Measurements from ENCODE around the gene SERTM2.
"Not testable (repeated sequence)": the region's sequence is repeated elsewhere in the genome, so short reads cannot be mapped to it uniquely, and the experiment has no call there.

Gene SERTM2

DNA sequence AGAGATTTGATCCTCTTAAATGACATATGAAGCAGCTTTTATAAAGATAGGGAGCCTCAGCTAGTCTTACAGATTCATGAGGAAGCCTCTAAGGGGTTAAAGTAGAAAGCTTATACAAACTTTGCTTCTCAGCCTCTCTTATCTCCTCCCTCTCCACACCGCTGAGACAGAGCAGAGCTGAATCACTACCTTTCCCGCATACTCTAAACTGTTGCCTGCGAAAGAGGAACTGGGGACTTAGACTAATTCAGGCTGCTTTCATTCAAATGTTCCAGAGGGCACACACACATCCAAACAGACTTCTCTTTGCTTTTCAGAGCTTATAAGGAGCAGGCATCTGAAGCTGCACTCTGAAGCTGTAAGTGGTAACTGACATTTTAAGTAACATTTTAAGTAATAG lies at the start of gene SERTM2:
TSS of gene SERTM2 (plus strand) at position 169 of the 400 bp plus-strand sequence. CDS start 7,213 bp downstream, outside the sequence.
- DNase-seq (ENCODE audit: low read depth), result no peak

DNA sequence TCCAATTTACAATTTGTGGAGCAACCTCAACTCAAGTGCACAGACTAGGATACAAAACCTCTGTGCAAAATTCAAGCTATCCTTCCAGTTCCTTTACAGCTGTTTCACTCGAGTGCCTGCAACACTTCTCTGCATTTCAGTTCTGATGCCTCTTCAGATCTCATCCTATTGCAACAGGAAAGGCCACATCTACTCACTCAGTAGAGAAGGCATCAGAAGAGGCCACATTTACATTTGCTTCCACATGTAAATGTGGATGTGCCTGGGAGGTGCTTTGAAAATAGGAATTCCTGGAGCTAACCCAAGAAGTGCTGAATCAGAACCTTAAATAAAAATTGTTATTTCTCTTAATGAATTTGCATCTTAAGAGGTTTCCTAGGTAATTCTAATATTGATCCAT lies 45.8 kb upstream of the SERTM2 start:
- DNase-seq (ENCODE audit: low read depth), result no peak

DNA sequence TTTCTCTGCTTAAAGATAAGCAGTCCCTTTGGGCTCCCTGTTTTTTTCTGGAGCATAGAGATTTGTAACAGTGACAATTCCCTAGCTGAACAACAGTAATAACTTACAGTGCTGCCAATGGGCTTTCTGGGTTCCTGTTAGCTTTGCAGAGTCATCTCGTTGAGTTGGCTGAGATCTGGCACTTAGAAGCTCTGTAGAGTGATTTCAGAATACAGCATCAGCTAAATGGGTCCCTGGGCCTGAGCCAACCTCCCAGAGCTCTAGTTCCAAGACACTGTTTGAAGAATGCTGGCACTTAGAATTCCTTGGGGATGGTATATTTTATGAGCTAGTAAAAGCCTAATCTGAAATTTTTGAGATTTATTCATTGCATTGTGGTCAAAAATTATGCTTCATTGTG lies 43.5 kb upstream of the SERTM2 start:
- no peak for DNase-seq (ENCODE audit: low read depth)

GRCh38 chrX:111470681-111471403 lies 40.6 kb upstream of the SERTM2 start:
- DNase-seq (ENCODE audit: low read depth), result no peak

DNA sequence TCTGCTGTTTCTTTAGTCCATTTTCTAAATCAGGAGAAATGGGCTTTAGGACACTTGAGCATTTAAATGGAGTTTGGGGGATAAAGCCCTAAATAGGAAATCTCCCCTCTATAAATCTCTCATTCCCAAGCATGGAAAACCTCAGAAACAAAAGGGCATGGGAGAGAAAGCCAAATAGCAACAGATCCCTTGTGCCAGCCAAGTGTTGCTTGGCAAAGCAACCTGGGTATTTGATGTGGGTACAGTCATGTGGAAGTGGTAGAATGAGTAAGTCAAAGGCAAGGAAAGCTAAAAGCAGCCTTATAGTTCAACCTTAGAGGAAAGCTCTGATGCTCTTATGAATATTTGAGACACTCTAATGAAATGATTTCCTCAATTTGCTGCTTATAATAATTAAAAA lies 29.5 kb upstream of the SERTM2 start:
- no peak for DNase-seq (ENCODE audit: low read depth)

GRCh38 chrX:111483135-111483534 lies 28.3 kb upstream of the SERTM2 start:
- DNase-seq (ENCODE audit: low read depth), result no peak

DNA sequence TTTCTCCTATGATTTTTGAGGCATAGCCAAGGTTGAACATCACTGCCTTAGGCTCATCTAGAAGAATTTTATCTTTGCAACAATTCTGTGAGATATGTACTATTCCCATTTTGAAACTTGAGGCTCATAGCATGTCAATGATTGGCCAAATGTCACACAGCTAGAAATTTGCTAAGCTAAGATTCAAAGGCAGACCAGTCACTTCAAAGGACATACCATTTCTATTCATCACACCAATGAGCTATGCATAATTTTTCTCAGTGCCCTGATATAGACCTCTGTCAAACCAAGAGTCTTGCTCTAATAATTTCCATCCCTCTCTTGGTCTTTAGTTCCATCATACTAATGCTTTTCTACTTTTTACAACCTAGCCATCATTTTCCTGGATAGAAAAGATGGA lies 27.6 kb upstream of the SERTM2 start:
- no peak for DNase-seq (ENCODE audit: low read depth)

DNA sequence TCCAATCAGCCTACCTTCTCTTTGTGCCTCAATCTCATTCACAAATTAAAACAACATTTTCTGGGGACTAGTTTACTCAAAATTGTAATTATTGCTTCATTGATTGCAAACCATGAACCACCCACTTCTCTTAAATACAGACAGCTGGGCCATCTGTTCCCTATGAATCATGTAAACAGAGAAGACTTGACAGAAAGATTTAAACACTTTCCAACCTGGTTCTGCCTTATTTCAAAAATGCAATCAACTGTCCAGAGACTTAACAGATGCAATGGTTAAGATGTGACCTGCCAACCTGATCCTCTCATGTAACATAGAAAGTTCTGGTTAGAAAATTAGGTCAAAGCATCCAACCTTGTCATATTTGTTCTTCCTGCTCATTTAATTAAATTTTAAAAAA lies 20.8 kb upstream of the SERTM2 start:
- DNase-seq (ENCODE audit: low read depth), result no peak

DNA sequence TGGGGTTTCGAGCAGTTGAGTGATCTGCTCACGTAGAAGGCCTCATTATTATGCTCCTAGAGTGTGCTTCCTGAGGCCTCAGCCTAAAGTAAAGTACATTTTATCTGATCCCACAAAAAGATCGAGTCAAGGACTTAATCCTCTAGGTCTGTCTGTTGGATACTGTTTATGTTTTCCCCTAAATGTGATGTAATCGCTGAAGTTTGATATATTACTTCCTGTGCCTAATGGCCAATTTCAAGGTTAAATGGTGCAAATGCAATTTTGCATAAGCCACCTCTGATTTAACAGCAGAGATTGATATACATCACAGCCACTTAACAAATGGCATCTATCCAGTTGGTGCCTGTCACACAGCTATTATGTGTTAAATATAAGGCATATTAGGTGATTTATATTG lies 19.4 kb upstream of the SERTM2 start:
- no peak for DNase-seq (ENCODE audit: low read depth)

- DNase-seq (ENCODE audit: low read depth), result no peak
Observed at GRCh38 chrX:111498538-111499103, 12.8 kb upstream of the SERTM2 start.

DNA sequence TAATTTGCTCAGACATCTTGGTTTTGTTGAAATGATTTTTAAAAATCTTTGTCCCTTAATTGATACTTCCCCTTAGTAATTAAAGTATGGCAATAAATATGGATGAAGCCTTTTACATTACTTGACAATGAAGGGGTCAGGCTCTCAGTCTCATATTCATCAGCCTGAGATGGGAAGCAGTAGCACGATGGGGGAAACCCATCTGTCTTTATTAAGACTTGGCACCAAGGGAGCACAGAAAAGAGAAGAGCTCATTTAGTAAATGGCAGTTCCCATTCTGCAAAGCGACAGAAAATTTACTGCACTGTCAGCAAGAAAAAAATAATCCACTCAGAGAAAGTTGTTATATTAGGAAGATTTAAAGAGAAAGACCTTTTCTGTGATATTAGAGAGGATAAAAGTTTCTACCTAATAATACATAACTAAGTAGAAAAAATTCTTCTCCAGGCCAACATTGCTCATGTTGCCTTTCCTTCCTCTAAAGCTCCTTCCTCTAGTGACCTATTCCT lies 7.9 kb upstream of the SERTM2 start:
- no peak for DNase-seq (ENCODE audit: low read depth)

DNA sequence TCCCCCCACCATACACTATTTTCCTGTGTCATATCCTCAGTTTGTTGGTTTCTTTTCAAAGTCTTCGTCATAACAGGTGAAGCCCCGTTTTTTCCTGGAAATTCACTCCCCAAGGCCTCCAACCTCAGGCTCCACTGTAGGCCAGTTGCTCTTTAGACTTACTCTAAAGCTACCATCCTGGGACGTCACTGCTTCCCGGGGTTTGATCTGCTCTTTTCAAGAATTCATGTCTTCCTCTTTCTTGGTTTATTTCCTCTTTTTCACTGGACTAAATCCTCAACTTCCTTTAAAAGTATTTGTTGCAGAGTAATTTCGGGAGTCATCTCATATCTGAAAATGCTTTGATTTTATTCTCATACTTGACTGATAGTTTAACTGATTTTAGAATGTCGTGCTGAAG lies 6.5 kb upstream of the SERTM2 start:
- DNase-seq (ENCODE audit: low read depth), result no peak

DNA sequence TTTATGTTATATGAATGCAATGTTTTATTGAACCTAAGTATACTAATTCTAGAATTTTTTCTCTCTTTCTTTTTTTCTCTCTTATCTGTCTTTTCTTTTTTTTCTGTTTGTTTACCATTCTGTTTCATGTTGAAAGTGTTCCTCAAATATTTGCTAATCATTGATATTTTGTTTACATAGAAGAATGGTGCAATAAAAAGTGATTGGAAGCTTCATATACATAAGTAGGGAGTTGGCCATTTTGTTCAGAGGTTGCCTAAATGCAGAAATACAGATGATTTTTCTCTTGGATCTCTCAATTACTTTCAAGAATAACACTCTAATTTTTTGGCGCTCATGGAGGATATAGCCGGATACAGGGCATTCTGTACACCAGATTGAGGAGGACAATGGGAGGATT lies 5.7 kb upstream of the SERTM2 start:
- no peak for DNase-seq (ENCODE audit: low read depth)

DNA sequence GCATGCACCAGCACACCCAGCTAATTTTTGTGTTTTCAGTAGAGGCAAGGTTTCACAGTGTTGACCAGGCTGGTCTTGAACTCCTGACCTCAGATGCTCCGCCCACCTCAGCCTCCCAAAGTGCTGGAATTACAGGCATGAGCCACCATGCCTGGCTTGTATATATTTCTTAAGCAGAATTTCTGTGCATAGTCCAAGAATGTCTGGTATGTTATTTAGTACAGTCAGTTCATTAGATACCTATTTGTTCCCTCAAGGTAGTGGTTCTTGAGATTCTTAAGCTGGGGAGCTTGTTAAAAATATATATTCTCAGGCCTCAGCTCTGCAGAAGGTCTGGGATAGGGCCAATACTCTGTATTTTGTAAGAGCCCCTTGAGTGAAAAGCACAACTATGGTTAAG lies 4.6 kb upstream of the SERTM2 start:
- no peak for DNase-seq (ENCODE audit: low read depth)

DNA sequence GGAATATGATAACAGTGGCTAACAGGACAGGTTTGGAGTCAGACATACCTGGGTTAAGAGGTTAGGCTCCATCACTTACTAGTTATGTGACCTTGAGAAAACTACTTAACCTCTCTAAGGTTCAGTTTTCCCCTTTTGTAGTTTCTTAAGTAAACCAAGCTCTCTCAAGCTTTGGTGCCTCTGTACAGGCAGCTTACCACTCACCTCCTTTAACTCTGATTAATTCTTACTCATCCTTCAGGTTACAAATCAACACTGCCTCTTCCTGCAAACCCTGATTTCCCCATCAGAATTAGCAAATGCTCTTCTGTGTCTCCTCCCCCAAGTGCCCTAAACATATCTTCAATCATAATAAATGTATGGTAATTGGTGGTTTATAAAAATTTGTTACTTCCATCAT lies 3.5 kb upstream of the SERTM2 start:
- DNase-seq (ENCODE audit: low read depth), result no peak

DNA sequence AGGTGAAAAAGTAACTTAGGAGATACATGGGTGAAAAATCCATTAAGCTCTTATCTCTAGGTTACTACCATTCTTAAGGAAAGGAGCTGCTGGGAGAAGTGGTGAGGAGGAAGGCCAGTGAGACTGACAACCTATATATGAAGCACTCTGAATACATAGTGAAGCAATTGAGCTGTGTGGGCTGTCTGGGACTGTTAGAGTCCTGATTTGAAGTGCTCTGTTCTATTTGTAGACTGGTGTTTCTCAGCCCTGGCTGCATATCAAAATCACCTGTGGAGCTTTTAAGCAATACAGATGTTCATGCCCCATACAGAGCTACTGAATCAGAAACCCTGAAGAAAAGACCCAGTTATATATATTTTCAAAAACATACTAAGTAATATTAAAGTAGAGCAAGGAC lies 3.9 kb downstream of the SERTM2 start:
- no peak for DNase-seq (ENCODE audit: low read depth)

- no peak for DNase-seq (ENCODE audit: low read depth)
Observed at GRCh38 chrX:111518667-111519066, 7.2 kb downstream of the SERTM2 start.

DNA sequence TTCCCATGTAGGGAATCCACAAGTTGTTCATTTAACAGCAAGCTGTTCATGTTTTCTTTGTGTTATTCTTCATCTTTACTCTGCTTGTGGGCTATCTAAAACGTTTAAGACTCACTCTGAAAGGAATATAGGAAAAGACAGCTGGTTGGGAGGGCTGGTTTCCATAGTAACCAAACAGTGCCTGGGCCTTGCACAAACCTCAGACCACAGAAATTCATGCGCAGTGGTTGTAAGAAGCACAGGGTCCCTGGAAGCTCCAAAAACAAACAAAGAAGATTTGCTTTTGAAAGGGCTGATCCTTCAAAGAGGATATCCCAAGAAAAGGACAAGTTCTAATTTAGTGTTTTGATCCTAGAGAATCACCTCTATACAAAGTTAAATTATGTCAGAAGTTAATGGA lies 7.8 kb downstream of the SERTM2 start:
- DNase-seq (ENCODE audit: low read depth), result no peak

DNA sequence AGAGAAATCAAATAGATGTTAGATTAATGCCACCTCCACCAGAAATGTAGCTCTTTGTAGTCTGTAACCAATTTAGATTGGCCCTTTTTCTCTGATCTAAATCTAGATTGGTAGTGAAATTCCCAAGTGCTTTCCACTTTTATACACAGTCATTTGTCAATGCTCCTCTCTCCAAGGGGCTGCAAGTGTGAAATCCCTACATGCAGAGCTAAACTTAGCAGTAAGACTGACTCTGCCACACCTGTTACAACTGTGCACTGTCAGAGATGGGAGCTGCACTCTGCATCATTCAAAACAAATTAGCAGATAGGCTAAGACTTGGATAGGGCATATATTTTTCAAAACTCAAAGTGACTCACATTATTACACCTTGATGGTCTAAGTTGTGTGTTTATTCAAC lies 9.1 kb downstream of the SERTM2 start:
- DNase-seq (ENCODE audit: low read depth), result no peak

GRCh38 chrX:111521169-111521568 lies 9.7 kb downstream of the SERTM2 start:
- DNase-seq (ENCODE audit: low read depth), result no peak

- no peak for DNase-seq (ENCODE audit: low read depth)
Observed at GRCh38 chrX:111543212-111543741, 31.8 kb downstream of the SERTM2 start.

GRCh38 chrX:111549235-111549634 lies 37.8 kb downstream of the SERTM2 start:
- not testable (repeated sequence) for DNase-seq (ENCODE audit: low read depth)

DNA sequence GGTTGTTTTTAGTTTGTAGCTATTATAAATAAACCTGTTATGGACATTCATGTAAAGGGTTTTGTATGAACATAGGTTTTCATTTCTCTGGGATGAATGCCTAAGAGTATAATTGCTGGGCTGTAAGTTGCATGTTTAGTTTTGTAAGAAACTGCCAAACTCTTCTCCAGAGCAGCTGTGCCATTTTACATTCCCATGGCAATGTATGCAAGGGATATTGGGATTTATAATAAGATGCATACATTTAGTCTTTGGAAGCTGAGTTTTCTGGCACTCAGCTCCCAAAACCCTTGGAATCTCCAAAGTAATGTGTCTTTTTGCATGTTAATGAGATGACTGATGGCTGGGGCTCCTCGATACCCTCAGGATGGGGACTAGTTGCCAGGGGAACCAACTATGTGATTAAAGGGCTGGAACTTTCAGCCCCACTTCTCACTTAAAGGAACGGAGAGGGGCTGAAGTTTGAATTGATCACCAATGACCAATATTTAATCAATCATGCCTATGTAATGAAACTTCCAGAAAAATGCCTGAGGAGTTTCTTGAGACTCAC lies 44.0 kb downstream of the SERTM2 start:
- no peak for DNase-seq (ENCODE audit: low read depth)
